ENCODE data around the gene POU3F1.

The POU3F1 gene

DNA sequence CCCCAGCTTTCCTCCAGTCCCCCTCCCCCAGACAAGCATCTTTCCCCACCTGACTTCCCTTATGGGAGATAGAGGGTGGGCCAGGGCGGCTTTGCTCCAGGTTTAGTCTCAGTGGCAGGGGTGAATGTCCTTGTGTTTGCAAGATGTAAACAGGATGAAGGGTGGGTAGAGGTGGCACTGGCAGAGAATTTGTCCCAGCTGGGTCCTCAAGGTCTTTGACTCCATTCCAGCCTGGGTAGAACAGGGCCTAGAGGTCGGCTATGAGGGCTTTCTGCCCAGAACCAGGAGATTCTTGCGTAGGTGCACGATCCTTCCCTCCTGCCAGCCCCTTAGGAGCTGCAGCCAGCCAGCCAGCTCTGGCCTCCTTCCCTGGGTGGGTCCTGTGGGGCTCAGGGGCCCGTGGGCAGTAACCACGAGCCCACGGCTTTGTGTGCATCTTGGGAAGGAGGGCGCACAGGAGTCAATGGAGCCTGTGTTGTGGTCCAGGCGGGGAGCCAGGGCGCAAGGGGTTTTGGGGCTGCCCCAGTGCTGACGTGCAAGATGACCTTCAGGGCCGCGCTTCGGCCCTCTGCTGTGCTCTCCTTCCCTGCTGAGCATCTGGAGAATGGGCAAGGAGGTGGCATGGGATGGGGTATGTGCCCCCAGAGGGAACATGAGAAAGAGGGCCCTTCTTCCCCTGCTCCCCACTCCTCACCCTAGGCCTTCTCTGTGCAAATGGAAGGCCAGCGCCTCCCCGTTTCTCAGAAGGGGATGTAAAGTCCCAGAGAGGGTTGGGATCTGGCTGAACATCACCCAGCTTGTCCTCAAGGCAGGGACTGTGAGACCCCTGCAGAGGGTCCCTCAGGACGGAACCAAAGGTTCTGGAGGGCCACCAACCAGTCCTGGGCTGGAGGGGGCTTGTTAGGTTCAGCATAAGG lies 15.7 kb downstream of the POU3F1 start:
- peak overlapping the region; percentile 85 to 88 for H2BK12ac ChIP-seq (ENCODE audit: low read length in 2 of 2)
- peak overlapping the region; percentile 81 for H4K91ac ChIP-seq (ENCODE audit: low read length)
- 92% methylated on average over 17 of the region's 17 CpGs for WGBS
- peaks cover 41% of the 10 kb centered on the region for H3K4me1 ChIP-seq (ENCODE audit: control insufficient read depth, insufficient read depth, low read depth, low read length)
- peak overlapping the region; percentile 62 for H3K9ac ChIP-seq (ENCODE audit: low read length)
- H3K4me3 ChIP-seq (ENCODE audit: insufficient read depth in 1 of 2, low read depth in 1 of 2, low read length in 2 of 2): no peak overlapping the region
- peak overlapping the region; percentile 29 for H2AK5ac ChIP-seq (ENCODE audit: low read length, severe bottlenecking)
- no peak overlapping the region for H2AFZ ChIP-seq (ENCODE audit: low read depth, low read length)
- DNase-seq: no peak
- H2BK15ac ChIP-seq (ENCODE audit: low read depth, poor library complexity, severe bottlenecking): peak overlapping the region; percentile 62
- peak overlapping the region; percentile 49 to 96 for H3K4ac ChIP-seq (ENCODE audit: low read depth in 1 of 2, low read length in 2 of 2)
- no peak overlapping the region for H2BK5ac ChIP-seq (ENCODE audit: low read depth, low read length, poor library complexity, severe bottlenecking)
- H2BK120ac ChIP-seq (ENCODE audit: low read depth, low read length): peak overlapping the region; percentile 80
- H3K27me3 ChIP-seq (ENCODE audit: control insufficient read depth in 1 of 2, insufficient read depth in 1 of 2, low read length in 2 of 2): peaks cover 0 to 5% of the 10 kb centered on the region in 2 experiments
- H3K4me2 ChIP-seq (ENCODE audit: low read length, poor library complexity, severe bottlenecking): peak overlapping the region; percentile 40
- H3K36me3 ChIP-seq (ENCODE audit: control insufficient read depth in 1 of 2, insufficient read depth in 2 of 2, low read depth in 1 of 2, low read length in 2 of 2): peaks cover 9 to 14% of the 10 kb centered on the region in 2 experiments
- no peak overlapping the region for H3K23ac ChIP-seq (ENCODE audit: low read length in 2 of 2)
- peak overlapping the region; percentile 66 for H4K8ac ChIP-seq (ENCODE audit: low read length)
- peak overlapping the region; percentile 75 to 78 for H3K18ac ChIP-seq (ENCODE audit: low read depth in 1 of 2, low read length in 2 of 2)
- peak overlapping the region in 1 of 2 experiments; percentile 12 for H3K14ac ChIP-seq (ENCODE audit: low read length in 2 of 2)
- no peaks in the 10 kb centered on the region for H3K9me3 ChIP-seq (ENCODE audit: control insufficient read depth, low read length)
- peaks cover 2% of the 10 kb centered on the region for H3K79me1 ChIP-seq (replicated peaks; ENCODE audit: low read length, poor library complexity, severe bottlenecking)
- no peak overlapping the region for H3K27ac ChIP-seq (ENCODE audit: low read length, poor library complexity, severe bottlenecking)

DNA sequence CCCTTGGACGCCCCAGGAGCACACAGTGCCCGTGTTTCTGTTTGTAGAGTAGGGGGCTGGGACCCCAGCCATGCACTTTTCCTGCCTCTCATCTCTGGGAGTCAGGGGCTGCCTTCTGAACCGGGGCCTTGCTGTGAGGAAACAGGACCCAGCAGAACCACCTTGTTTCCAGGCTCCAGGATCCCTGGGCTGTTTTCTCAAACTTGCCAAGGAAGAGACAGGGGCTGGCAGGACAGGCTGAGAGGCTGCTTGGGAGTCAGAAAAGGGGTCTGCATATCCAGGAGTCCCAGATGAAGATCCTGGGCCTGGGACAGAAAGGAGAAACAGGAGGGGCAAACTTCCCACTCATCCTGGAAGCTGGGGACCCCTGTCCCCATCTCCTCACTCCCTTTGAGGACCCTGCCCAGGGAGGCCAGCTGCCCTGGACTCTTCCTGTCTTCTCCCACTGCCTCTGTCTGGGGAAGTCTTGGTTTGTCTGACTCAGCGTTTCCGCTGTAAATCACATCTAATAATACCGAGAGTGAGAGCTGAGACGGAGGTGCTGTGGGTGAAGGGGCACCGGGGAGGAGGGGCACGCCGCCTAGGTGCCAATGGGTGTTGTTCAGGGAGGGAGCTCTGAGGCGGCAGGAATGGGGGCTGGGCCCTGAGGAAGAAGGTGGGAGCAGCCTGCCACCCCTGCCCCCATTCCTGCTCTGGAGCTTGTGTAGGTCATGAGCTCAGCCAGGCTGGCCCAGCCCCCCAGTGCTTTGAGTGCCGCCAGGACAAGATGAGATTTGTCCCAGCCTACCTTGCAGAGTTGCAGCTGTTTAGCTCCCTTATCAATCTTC lies 16.7 kb downstream of the POU3F1 start:
- H3K4me2 ChIP-seq (ENCODE audit: low read length, poor library complexity, severe bottlenecking): peak overlapping the region; percentile 40

DNA sequence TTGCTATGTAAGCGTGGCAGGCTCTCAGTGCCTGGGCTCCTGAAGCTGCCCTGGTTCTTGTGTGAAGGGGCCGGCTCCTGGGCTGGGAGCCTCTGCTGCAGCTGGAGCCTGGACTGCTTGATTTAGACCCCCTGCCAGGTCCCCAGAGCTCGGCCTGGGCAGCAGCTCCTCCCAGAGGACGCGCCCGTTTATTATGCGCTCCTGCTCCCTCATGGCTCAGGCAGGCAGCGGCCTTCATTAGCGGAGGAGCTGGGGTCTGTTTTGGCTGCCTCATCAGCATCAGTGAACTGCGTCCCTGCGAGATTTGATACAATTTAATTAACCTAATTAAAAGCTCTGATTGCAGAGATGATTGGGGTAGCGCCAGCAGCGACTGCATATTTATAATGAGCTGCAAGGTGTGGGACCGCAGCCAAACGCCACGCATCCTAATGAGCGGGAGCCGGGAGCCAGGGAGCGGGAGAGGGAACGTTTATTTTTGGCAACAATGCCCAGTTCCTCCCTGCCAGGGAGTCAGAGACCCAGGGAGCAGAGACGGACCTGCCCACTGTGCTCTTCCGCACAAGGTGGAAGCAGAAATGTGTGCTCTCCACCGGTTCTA lies 17.4 kb downstream of the POU3F1 start:
- peaks cover 41% of the 10 kb centered on the region for H3K4me1 ChIP-seq (ENCODE audit: control insufficient read depth, insufficient read depth, low read depth, low read length)
- no peak overlapping the region for H2BK15ac ChIP-seq (ENCODE audit: low read depth, poor library complexity, severe bottlenecking)
- peaks cover 23 to 25% of the 10 kb centered on the region in 2 experiments for H3K36me3 ChIP-seq (ENCODE audit: control insufficient read depth in 1 of 2, insufficient read depth in 2 of 2, low read depth in 1 of 2, low read length in 2 of 2)
- no peak overlapping the region for H3K27ac ChIP-seq (ENCODE audit: low read length, poor library complexity, severe bottlenecking)
- DNase-seq: peak; percentile 42
- H2BK5ac ChIP-seq (ENCODE audit: low read depth, low read length, poor library complexity, severe bottlenecking): no peak overlapping the region
- H4K91ac ChIP-seq (ENCODE audit: low read length): peak overlapping the region; percentile 65
- H3K4ac ChIP-seq (ENCODE audit: low read depth in 1 of 2, low read length in 2 of 2): peak overlapping the region in 1 of 2 experiments; percentile 81
- H4K8ac ChIP-seq (ENCODE audit: low read length): peak overlapping the region; percentile 89
- H2AFZ ChIP-seq (ENCODE audit: low read depth, low read length): no peak overlapping the region
- H2AK5ac ChIP-seq (ENCODE audit: low read length, severe bottlenecking): no peak overlapping the region
- peak overlapping the region; percentile 7 to 23 for H2BK12ac ChIP-seq (ENCODE audit: low read length in 2 of 2)
- H3K14ac ChIP-seq (ENCODE audit: low read length in 2 of 2): peak overlapping the region in 1 of 2 experiments; percentile 14
- H3K4me3 ChIP-seq (ENCODE audit: insufficient read depth in 1 of 2, low read depth in 1 of 2, low read length in 2 of 2): peak overlapping the region in 1 of 2 experiments; percentile 47
- no peaks in the 10 kb centered on the region for H3K9me3 ChIP-seq (ENCODE audit: control insufficient read depth, low read length)
- H3K18ac ChIP-seq (ENCODE audit: low read depth in 1 of 2, low read length in 2 of 2): peak overlapping the region; percentile 78 to 94
- peak overlapping the region; percentile 62 for H3K9ac ChIP-seq (ENCODE audit: low read length)
- peaks cover 4% of the 10 kb centered on the region for H3K79me1 ChIP-seq (replicated peaks; ENCODE audit: low read length, poor library complexity, severe bottlenecking)
- H2BK120ac ChIP-seq (ENCODE audit: low read depth, low read length): peak overlapping the region; percentile 12
- no peak overlapping the region for H3K4me2 ChIP-seq (ENCODE audit: low read length, poor library complexity, severe bottlenecking)
- no peak overlapping the region for H3K23ac ChIP-seq (ENCODE audit: low read length in 2 of 2)
- WGBS: 27% methylated on average over 23 of the region's 23 CpGs
- peaks cover 0 to 4% of the 10 kb centered on the region in 2 experiments for H3K27me3 ChIP-seq (ENCODE audit: control insufficient read depth in 1 of 2, insufficient read depth in 1 of 2, low read length in 2 of 2)

More for the DNA sequence above, 16.7 kb downstream of the POU3F1 start:
- Histone ChIP-seq H2BK5ac (ENCODE audit: low read depth, low read length, poor library complexity, severe bottlenecking) (peak overlapping the region; percentile 5), H3K36me3 (ENCODE audit: control insufficient read depth in 1 of 2, insufficient read depth in 2 of 2, low read depth in 1 of 2, low read length in 2 of 2) (peaks cover 19 to 24% of the 10 kb centered on the region in 2 experiments), H2BK15ac (ENCODE audit: low read depth, poor library complexity, severe bottlenecking) (peak overlapping the region; percentile 66), H3K14ac (ENCODE audit: low read length in 2 of 2) (peak overlapping the region in 1 of 2 experiments; percentile 63), H2AFZ (ENCODE audit: low read depth, low read length) (peak overlapping the region; percentile 8), H3K4ac (ENCODE audit: low read depth in 1 of 2, low read length in 2 of 2) (peak overlapping the region; percentile 46 to 81), H3K23ac (ENCODE audit: low read length in 2 of 2) (no peak overlapping the region), H3K9me3 (ENCODE audit: control insufficient read depth, low read length) (no peaks in the 10 kb centered on the region), H3K27me3 (ENCODE audit: control insufficient read depth in 1 of 2, insufficient read depth in 1 of 2, low read length in 2 of 2) (peaks cover 0 to 5% of the 10 kb centered on the region in 2 experiments), H3K4me1 (ENCODE audit: control insufficient read depth, insufficient read depth, low read depth, low read length) (peaks cover 41% of the 10 kb centered on the region), H3K9ac (ENCODE audit: low read length) (peak overlapping the region; percentile 62), H3K27ac (ENCODE audit: low read length, poor library complexity, severe bottlenecking) (peak overlapping the region; percentile 49), H2BK120ac (ENCODE audit: low read depth, low read length) (peak overlapping the region; percentile 45), H3K4me3 (ENCODE audit: insufficient read depth in 1 of 2, low read depth in 1 of 2, low read length in 2 of 2) (peak overlapping the region in 1 of 2 experiments; percentile 47), H2AK5ac (ENCODE audit: low read length, severe bottlenecking) (peak overlapping the region; percentile 21), H3K18ac (ENCODE audit: low read depth in 1 of 2, low read length in 2 of 2) (peak overlapping the region; percentile 78 to 94), H4K8ac (ENCODE audit: low read length) (peak overlapping the region; percentile 89), H4K91ac (ENCODE audit: low read length) (peak overlapping the region; percentile 83), H3K79me1 (replicated peaks; ENCODE audit: low read length, poor library complexity, severe bottlenecking) (peaks cover 4% of the 10 kb centered on the region), H2BK12ac (ENCODE audit: low read length in 2 of 2) (peak overlapping the region; percentile 7 to 76)
- peak; percentile 88 for DNase-seq
- 9% methylated on average over 12 of the region's 12 CpGs for WGBS

Measured in mesenchymal stem cell (in vitro differentiated cells and primary cell).